HG02642 (cell line): ENCODE measurements around the gene KPNB1.
"Not testable (repeated sequence)": the region's sequence is repeated elsewhere in the genome, so short reads cannot be mapped to it uniquely, and the experiment has no call there.

Source experiments
- ATAC-seq: cut with Tn5 transposase; IDR thresholded peaks from one replicate; pipeline ENCODE4 v1.9.1; 2021; ENCODE audit warnings: mild to moderate bottlenecking; ENCODE audit not compliant: unreplicated experiment, poor library complexity

The KPNB1 gene

DNA sequence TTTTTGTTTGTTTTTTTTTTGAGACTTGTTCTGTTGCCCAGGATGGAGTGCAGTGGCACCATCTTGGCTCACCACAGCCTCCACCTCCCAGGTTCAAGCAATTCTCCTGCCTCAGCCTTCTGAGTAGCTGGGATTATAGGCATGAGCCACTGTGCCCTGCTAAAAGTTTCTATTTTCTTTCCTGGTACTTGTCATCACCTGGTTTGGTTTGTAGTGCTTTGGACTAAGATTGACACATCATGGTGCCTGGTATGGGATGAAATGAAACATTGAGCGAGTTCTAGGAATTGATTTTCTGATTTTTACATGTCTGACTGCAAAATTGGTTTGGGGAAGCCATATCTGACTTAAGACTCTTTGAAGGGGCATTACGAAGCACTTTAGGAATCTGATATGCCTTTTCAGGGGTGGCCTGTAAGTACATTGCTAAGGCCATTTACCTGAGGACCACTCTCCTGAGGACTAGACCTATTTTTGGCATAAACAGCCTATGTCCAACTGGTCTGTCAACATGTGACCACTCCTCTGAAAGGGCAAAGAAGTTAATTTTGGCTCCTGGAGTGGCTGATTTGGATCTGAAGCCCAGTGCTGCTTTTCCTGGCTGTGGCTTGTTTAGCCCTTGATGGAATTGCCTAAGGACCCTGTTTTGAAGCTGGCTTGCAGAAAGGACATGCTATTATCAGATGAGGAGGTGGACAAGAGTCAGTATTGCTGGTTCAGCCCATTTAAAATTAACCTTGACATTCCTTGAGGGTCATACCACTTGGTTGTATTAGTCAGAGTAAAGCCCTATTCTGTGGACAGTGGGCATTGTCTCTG lies 25.9 kb downstream of the KPNB1 start:
- ATAC-seq = no peak

DNA sequence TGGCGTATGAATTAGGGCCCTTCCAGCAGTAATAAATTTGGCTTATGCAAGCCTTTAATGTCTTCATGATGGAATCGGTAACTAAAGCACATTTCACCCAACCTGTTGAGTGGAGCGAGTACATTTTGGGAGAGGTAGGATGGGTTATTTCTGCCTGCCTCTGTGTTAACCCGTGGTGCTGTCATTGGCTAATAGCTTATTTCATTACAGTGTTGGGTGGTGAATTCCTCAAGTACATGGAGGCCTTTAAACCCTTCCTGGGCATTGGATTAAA lies 26.4 kb downstream of the KPNB1 start:
- no peak for ATAC-seq

DNA sequence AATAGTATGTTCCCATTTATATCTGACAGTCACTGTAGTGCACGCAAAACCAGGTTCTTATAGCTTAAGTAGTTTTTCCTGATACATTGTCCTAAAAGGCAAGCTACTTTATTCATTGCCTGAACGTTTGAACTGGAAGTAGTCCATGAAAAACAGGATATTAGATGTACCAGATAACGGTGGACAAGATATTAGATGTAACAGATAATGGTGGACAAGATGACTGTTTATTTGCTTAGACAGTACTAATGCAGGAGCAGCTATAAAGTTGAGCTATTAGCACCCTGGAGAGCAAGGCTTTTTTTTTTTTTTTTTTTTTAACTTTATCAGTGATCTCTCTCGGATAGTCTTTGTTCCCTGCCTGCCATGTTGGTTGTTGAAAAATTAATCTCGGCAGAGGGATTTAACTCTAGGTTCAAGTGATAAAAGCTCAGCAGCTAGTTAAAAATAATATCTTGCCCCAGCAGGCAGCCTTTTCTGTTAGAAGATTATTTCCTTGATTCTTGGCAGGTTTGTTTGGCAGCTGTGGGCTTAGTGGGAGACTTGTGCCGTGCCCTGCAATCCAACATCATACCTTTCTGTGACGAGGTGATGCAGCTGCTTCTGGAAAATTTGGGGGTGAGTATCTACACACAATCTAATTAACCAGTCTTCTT lies 26.9 kb downstream of the KPNB1 start:
- ATAC-seq = no peak

DNA sequence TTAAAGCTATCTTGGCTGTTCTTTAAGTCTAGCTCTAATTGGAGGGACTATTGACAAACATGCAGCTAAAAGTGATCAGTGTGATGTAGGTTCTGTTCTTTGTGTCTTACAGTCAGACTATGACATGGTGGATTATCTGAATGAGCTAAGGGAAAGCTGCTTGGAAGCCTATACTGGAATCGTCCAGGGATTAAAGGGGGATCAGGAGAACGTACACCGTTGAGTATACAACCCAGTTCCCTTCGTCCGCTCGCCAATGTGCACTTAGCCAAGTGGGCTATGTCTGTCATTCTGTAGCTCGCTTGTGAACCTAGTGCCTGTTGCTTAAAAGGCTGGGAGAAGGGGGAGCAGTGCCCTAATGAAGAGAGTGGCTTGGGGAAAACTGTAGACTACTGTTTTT lies 28.5 kb downstream of the KPNB1 start:
- ATAC-seq = no peak

DNA sequence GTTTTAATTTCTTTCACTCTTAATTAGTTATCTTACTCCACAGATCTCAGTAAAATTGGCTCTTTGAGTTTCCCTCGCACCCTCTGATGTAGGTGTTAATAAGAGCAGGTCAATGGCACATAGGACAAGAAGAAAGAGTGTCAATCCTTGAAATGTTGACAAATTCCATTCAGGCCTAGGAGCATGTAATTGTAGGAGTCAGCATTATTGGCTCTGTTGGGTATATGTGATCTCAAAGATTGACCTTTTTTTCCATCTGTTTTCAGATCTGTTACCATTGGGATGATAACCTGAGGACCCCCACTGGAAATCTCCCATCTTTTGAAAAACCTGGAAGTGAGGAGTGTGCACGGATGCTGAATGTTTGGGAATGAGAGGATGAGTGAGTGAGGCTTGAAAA lies 32.4 kb downstream of the KPNB1 start:
- no peak for ATAC-seq

DNA sequence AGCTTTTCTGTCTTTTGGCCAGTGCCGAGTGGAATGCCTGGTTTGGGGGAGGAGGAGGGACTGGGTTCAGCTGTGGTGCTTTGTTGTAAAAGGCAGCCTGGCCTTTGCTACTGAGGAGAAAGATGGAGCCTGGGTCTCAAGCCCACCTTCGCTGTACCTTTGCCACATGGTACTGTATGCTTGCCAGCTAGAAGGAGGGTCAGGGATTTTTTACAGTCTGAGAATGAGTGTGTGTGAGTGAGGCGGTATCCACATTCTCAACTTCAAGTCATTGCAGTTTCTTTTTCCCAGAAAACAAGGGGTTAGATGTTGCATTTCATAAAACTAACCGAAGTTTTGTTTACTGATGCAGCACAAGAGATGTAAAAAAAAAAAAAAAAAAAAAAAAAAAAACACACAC lies 33.0 kb downstream of the KPNB1 start:
- ATAC-seq = not testable (repeated sequence)

DNA sequence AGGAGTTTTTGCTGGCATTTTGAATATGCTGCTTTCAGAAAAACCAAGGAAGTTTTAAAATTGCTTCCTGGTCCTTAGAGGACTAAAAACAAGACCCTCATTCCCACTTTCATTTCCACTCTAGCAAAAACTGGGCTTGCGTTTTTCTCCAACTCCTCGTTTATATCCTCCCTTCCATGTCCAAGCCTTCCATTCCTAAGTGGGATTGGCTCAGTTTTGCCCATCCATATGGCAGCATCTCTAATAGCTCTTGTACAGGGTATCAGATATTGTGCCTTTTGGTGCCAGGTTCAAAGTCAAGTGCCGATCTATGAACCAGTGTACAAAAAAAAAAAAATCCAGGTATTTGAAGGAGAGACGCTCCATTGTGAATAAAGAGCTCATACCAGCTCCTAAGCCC lies 34.3 kb downstream of the KPNB1 start:
- ATAC-seq = no peak

DNA sequence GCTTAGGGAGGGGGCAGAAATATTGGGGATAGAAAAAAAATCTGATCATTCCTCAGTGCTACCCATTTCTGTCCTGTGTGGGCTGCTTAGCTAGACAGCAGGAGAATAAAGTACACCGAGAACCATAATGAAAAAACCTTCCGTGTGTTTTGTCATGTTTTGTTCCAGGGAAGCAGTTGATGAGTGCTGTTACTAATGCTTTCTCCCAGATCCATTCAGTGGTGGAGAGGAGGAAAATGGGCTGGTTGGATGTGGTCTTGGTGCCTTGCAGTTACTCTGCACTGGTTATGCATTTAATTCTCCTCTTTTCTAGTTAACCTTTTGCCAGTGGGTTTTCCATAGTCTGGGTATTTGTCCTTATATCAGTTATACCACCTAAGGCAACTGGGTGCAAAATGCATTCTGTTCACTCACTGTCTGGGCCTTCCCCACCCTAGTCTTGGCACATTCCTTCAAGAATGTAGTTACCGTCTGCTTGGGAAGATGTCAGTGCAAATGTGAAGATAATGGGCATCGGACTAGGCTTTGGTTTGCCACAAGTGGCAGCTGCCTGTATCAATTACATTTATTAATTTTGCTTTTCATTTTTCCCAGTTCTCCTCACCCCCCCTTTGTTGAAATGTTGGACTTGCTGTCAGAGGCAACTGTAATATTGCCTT lies 34.9 kb downstream of the KPNB1 start:
- no peak for ATAC-seq

DNA sequence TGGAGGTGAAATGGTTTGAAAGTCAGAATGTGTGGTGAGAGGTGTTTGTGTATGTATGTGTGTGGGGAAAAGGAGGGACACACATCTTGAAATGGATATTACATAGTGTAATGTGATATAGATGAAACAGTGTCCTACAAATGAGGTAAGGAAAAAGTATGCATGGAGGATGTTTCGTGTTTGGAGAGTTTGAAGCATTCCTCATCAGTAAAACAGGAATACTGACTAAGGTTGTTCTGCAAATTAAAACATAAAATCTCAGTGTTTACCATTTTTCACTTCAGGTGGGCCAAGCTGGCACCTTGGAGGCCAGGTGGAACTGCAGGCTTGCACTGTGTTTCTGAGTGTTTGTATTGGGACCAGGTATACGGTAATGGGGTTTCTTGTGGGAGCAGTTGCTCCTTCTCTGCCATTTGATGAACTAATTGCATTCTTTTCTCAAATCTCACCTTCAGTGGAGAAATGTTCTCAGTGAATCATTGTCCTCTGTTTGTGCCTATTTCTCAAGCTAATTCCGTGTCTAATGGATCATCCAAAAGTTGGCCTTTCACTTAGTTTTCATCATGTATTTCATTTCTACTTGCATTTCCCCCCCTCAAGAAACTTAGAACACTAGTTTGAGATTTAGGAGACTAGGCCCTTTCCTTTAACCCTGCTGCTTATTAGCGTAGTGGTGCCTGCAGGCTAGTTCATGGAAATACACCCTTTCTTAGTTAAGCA lies 36.0 kb downstream of the KPNB1 start:
- no peak for ATAC-seq

DNA sequence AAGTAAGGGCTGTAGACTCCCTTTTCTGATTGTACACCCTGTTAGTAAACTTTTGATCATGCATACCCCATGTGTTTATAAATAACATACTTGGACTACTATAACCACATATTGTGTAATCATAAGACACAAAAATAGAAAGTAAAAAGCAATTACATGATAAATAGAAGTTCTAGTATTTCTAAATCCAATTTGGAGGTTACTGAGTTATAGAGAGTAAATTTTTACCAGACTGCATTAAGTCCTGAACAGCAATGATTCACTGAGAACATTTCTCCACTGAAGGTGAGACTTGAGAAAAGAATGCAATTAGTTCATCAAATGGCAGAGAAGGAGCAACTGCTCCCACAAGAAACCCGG lies 36.5 kb downstream of the KPNB1 start:
- ATAC-seq = no peak

DNA sequence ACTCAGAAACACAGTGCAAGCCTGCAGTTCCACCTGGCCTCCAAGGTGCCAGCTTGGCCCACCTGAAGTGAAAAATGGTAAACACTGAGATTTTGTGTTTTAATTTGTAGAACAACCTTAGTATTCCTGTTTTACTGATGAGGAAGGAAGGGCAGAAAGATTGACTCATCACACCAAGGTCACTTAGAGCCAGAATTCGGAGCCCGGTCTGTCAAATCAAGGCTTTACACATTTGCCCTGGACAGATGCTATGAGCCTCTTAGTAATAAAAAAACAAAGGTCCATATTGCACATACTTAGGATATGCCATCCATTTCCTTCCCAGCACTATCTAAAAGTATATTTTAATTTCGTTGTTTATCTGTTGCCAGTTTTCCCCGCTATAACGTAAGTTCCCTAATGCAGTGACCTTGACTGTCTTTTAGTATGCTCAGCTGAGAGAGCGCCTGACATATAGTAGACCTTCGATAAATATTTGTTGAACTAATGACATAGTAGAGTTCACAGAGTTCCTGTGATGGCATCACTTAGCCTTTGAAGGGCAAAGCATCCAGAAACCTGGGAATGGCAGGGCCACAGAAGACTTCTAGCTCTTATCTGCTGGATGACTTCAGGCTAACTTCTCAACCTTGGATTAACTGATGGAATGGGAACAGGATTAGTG lies 37.1 kb downstream of the KPNB1 start:
- no peak for ATAC-seq

DNA sequence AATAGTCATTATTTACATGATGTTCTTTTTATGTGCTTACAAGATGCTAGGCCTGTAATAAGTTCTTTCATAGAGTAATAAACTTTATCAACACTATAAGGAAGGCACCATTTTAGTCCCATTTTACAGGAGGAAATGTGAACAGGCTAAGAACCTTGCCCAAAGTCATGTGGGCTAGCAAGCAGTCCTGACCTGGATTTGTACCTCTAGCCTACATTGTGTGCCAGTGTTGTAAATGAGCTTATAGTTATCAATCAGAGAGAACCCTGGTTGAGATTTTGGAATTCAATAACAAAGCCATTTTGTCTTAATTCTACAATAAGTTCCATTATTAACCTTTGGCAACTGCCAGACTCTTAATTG lies 37.6 kb downstream of the KPNB1 start:
- no peak for ATAC-seq

DNA sequence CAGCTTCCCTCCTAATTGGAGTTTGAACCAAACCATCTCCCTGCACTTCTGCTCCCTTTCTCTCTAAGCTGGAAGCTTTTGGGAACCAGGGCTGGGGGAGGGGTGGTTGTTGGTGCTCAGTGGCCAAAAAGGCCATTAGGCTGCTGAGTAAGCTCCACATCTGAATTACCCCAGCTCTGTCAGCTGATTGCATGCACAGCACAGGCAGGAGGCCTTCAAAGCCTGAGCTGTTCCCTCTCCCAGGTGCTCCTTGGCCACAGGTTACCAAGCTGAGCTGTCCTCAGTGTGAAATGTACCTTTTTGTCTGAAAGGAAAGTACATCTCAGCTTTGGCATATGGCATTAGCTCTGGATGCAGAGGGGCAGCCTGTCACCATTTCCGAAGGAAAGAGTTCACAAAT lies 38.0 kb downstream of the KPNB1 start:
- ATAC-seq = no peak

DNA sequence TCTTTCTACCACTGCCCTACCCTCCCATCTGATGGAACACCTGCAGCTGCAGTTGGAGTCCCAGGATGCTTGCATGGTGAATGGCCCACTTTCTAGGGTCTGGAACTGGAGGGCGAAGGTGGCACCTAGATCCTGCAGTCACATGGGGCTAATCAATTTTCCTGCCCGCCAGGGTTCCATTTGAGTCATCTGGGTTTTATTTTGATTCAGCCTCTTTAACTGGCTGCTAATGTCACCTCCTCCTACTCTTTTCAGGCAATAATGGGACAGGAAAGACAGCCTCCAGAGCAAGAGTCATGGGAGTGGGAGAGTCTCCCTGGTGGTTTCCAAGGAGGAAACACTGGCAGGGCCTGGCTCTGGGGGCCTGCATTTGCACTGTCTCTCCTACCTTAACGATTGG lies 40.4 kb downstream of the KPNB1 start:
- ATAC-seq = no peak

DNA sequence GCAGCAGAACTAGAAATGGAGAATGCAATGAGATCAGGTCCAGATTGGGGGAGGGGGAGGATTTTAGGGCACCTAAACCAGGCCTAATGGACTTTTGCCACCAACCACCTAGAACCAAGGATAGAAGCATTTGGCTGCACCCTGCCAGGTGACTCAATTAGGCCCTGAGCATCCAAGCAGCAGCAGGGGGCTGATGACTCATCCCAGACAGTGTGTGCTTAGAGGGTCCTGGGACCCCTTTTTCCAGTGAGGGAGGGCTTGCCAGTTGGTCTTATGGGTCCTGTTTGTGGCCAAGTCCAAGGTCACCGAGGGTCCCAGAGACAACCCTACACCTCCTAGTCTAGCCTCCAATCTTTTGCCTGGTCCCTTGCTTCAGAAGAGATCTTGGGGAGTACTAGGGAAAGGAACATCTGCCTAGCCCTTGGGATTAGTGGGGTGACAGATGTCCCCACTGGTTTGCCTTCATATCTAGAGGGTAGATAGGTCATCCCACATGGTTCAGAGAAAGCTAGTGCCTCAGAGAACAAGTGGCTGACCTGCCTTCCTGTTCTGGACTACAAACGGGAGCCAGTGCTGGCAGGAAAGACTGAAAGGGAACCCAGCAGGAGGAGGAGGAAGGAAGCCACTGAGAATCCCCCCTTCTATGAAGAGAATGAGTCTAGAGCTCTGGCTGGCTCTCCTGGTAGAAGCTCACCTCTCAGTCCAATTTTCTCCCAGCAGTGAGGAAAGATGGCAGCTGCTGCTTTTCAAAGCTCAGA lies 42.6 kb downstream of the KPNB1 start:
- no peak for ATAC-seq

DNA sequence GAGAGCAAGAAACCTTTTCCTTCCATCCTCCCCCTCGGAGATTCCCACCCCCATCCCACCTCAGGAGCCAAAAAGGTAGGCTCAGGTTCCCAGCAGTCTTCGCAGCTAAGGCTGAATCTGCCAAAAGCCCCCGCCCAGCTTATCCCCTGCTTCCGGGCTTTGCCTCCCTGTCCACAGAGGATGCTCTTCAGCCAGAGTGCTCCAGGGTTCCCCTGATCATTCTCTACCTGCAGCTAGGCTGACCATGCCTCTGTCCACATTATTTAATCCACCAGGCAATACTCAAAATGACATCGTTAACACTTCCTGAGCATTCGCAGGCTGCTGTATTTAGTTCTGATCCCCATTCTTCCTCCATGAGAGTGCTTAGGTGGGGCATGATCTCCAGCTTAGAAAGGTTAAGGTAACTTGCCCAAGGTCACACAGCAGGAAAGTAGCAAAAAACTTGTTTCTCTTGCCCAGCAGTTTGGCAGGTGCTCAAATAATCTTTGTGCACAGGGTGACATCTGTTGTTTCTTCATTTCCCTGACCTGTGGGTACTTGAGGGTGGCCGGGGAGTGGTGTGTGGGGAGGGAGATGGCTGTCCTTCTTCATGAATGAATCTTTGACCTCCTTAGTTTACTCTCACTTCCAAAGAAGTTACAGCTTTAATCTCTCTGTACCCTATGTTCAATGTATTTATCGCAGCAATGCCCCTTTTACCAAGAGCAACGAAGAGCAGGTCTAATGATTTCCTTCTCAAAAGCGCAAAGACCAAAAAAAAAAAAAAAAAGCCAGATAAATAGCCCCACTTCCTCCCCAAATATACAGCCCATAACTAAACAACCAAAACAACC lies 43.4 kb downstream of the KPNB1 start:
- ATAC-seq = no peak

DNA sequence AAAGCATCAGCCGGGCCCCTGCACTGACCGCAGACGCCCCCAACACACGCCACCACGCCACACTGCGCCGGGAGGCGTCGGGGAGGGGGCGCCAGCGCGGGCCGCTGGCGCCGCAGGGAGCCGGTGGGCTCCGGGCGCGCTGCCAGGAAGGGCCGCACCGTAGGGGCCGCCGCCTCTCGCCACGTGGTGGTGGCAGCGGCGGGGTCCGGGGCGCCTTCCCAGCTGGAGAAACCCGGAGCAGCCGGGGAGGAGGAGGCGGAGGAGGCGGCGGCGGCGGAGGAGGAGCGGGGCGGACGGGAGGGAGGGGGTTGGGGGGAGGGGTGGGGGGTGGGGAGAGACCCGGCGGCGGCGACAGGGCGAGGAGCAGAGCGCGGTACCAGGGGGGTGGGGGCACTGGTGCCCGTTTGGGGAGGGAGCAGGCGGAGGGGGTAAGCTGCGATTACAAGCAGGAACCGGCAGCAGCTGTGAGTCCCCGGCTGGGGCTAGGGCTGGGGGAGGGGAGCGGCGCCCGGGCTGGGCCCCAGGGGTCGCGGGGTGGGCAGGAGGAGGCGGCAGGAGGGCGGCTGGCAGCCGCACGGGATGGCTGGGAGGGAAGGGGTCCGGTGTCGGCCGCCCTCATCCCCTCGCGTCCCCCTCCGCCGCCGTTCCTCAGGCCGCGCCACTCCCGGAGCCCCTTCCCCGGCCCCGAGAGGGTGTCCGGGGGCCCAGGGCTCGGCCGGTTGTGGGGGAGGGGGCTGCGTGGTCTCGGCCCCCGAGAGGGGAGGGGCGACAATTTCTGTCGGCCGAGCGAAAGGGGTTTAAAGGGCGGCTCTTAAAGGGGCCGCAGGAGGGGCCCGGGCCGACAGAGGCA lies 44.2 kb downstream of the KPNB1 start, which contains the start of gene TBKBP1:
TSS of gene TBKBP1 (plus strand) at position 431 of the 850 bp plus-strand sequence. CDS start 1,952 bp downstream, outside the sequence.
- ATAC-seq = no peak
